WTC11 (cell line): ENCODE results near the gene PHLPP2. TPM values are rescaled to one million over a fixed set of nuclear protein-coding genes. Genes with fewer than 3 reads are reported as not detected.
"Not testable (repeated sequence)": the region's sequence is repeated elsewhere in the genome, so short reads cannot be mapped to it uniquely, and the experiment has no call there.

Experiments
- ATAC-seq: fragments of 200-7000 bp; cut with Tn5 transposase; 2 replicates; pipeline ENCODE4 v1.10.0; 2021; ENCODE audit warnings: mild to moderate bottlenecking, moderate library complexity
- CTCF ChIA-PET: fragments of 300-600 bp; sonication (Branson Sonifier 250); formaldehyde crosslinking; loops from one replicate; lab custom pipeline; 2021; ENCODE audit warnings: antibody characterized with exemption; lab: Charles Lee
- POLR2A ChIA-PET: fragments of 350-600 bp; sonication (Branson Sonifier 250); formaldehyde crosslinking; loops from one replicate; lab custom pipeline; 2021; ENCODE audit warnings: antibody characterized with exemption; lab: Charles Lee
- DNase-seq: peaks from one replicate; pipeline ENCODE4 v3.0.0; 2021; ENCODE audit warnings: low spot score
- H3K27ac Mint-ChIP-seq: 2 replicates; pipeline ENCODE4 v1.8.0; 2021; ENCODE audit warnings: mixed read lengths
- H3K27me3 Mint-ChIP-seq: 2 replicates; pipeline ENCODE4 v1.8.0; 2021; ENCODE audit warnings: low read depth, mild to moderate bottlenecking, moderate library complexity, mixed read lengths
- H3K36me3 Mint-ChIP-seq: 2 replicates; pipeline ENCODE4 v1.8.0; 2021; ENCODE audit warnings: mixed read lengths
- H3K4me1 Mint-ChIP-seq: 2 replicates; pipeline ENCODE4 v1.8.0; 2022; ENCODE audit warnings: mixed read lengths
- H3K4me3 Mint-ChIP-seq: 2 replicates; pipeline ENCODE4 v1.8.0; 2021; ENCODE audit warnings: mild to moderate bottlenecking, moderate library complexity, mixed read lengths
- H3K9me3 Mint-ChIP-seq: 2 replicates; pipeline ENCODE4 v1.8.0; 2021; ENCODE audit warnings: mixed read lengths
- AR ChIP-seq: fragments of 250-450 bp; sonication (Bioruptor Pico); IDR thresholded peaks from 2 replicates; pipeline ENCODE4 v1.9.0; 2021; ENCODE audit warnings: mild to moderate bottlenecking
- ATF3 ChIP-seq: sonication (generic); formaldehyde crosslinking; conservative IDR thresholded peaks from 2 replicates; pipeline ENCODE4 v1.8.1; 2022; ENCODE audit warnings: mild to moderate bottlenecking, missing genetic modification reagents
- GABPB1 ChIP-seq: sonication (generic); formaldehyde crosslinking; IDR thresholded peaks from 2 replicates; pipeline ENCODE4 v1.8.1; 2023; ENCODE audit warnings: mild to moderate bottlenecking, missing genetic modification reagents
- HMGA2 ChIP-seq: fragments of 250-450 bp; sonication (Bioruptor Pico); IDR thresholded peaks from 2 replicates; pipeline ENCODE4 v1.4.0; 2021; ENCODE audit warnings: mild to moderate bottlenecking, moderate library complexity
- NR3C1 ChIP-seq: sonication (generic); formaldehyde crosslinking; conservative IDR thresholded peaks from 2 replicates; pipeline ENCODE4 v1.8.1; 2023; ENCODE audit warnings: low read depth, mild to moderate bottlenecking, missing genetic modification reagents
- total RNA-seq: library from RNA; stranded (reverse); gene quantifications from 3 replicates; pipeline ENCODE4 v1.2.3, GENCODE V29; 2021

The PHLPP2 gene
- total RNA-seq, 1 experiment from 2014 or later, result 29.3 TPM

GRCh38 chr16:71609066-71609465, 115.4 kb downstream of the PHLPP2 start:
- Mint-ChIP-seq H3K9me3 (no peaks in the 10 kb centered on the region), H3K27ac (no peak overlapping the region), H3K27me3 (no peaks in the 10 kb centered on the region; the same call in 1 of the 2 replicates), H3K4me3 (no peak overlapping the region), H3K4me1 (peaks cover 3% of the 10 kb centered on the region; the same call in 1 of the 2 replicates), H3K36me3 (no peaks in the 10 kb centered on the region)
- no peak for DNase-seq
- ChIA-PET CTCF (interaction anchor here (0.7 to 3.3 kb wide), 6 partner anchors 44 to 196 kb away, joined by 3 to 112 read pairs (median 4); partner anchors contain the start of gene CHST4), POLR2A (no interaction called here)
- TF ChIP-seq NR3C1 (CRISPR knock-in tag) (no peak), HMGA2 (CRISPR knock-in tag) (no peak)
- ATAC-seq, result no peak

GRCh38 chr16:71600822-71601221, 123.7 kb downstream of the PHLPP2 start:
- ChIA-PET CTCF (interaction anchor here (2.1 kb wide), 1 partner anchor 10 kb away, joined by 7 read pairs; no protein-coding TSS in a partner anchor), POLR2A (no interaction called here)
- peaks cover 5% of the 10 kb centered on the region; the same call in 1 of the 2 replicates for H3K4me1 Mint-ChIP-seq
- no peaks in the 10 kb centered on the region for H3K9me3 Mint-ChIP-seq
- H3K4me3 Mint-ChIP-seq, result no peak overlapping the region
- ATAC-seq, result no peak
- H3K27me3 Mint-ChIP-seq, result peaks cover 7% of the 10 kb centered on the region; the same call in 1 of the 2 replicates
- H3K27ac Mint-ChIP-seq, result no peak overlapping the region
- no peaks in the 10 kb centered on the region for H3K36me3 Mint-ChIP-seq
- TF ChIP-seq AR (CRISPR knock-in tag) (no peak), GABPB1 (CRISPR knock-in tag) (0 out of 2 replicates have a peak, but pooled peaks have one; percentile 25), ATF3 (CRISPR knock-in tag) (no peak)
- DNase-seq, result no peak

GRCh38 chr16:71598426-71598825, 126.1 kb downstream of the PHLPP2 start:
- H3K36me3 Mint-ChIP-seq, H3K9me3 Mint-ChIP-seq, DNase-seq, H3K4me1 Mint-ChIP-seq, H3K27ac Mint-ChIP-seq, ATAC-seq, H3K4me3 Mint-ChIP-seq, POLR2A ChIA-PET: not testable (repeated sequence)
- CTCF ChIA-PET, result interaction anchor here (3.3 kb wide), 1 partner anchor 13 kb away, joined by 11 read pairs; no protein-coding TSS in a partner anchor
- peaks cover 15% of the 10 kb centered on the region; the same call in 1 of the 2 replicates for H3K27me3 Mint-ChIP-seq
- TF ChIP-seq GABPB1 (CRISPR knock-in tag), result peak; percentile 80

- DNase-seq, H3K4me1 Mint-ChIP-seq, H3K9me3 Mint-ChIP-seq, H3K4me3 Mint-ChIP-seq, H3K36me3 Mint-ChIP-seq, H3K27ac Mint-ChIP-seq, POLR2A ChIA-PET, ATAC-seq: not testable (repeated sequence)
- CTCF ChIA-PET, result interaction anchor here (3.3 kb wide), 1 partner anchor 16 kb away, joined by 11 read pairs; no protein-coding TSS in a partner anchor
- peak; percentile 88 for TF ChIP-seq GABPB1 (CRISPR knock-in tag)
- peaks cover 28% of the 10 kb centered on the region for H3K27me3 Mint-ChIP-seq
These were observed 129.1 kb downstream of the PHLPP2 start for GRCh38 chr16:71595340-71595826.

Other genes with a start within 250 kb of the PHLPP2 start
- gene ZNF19, start 235.4 kb downstream of the PHLPP2 start, total RNA-seq, result 3.3 to 4.3 TPM (median 3.5 TPM) in 3 replicates
- 9.9 to 12.8 TPM (median 12.0 TPM) in 3 replicates for gene CHST4, start 198.3 kb downstream of the PHLPP2 start, total RNA-seq
- 0.66 to 0.89 TPM (median 0.68 TPM) in 3 replicates for gene TAT, start 147.6 kb downstream of the PHLPP2 start, total RNA-seq
- gene MARVELD3, start 98.5 kb downstream of the PHLPP2 start, total RNA-seq, result 29.2 to 31.0 TPM (median 30.0 TPM) in 3 replicates
- 67.9 to 74.5 TPM (median 72.4 TPM) in 3 replicates for gene AP1G1, start 84.1 kb upstream of the PHLPP2 start, total RNA-seq
- 21.5 to 23.2 TPM (median 23.0 TPM) in 3 replicates for gene ATXN1L, start 121.3 kb upstream of the PHLPP2 start, total RNA-seq
- gene ZNF821, start 159.5 kb upstream of the PHLPP2 start, total RNA-seq, result 14.1 to 16.2 TPM (median 15.4 TPM) in 3 replicates
- 255 to 272 TPM (median 268 TPM) in 3 replicates for gene IST1, start 170.8 kb upstream of the PHLPP2 start, total RNA-seq